Upper lobe of left lung (tissue), 4 donors: ENCODE results near the gene FNDC3B.

Experiments
- CTCF ChIP-seq, 6 experiments: fragments of 450-650 bp in 4 of 6; fragments of 200-600 bp in 2 of 6; sonication (generic) in 2 of 6; IDR thresholded peaks; one replicate each; pipeline ENCODE4 v1.5.1; 2016 to 2019; ENCODE audit warnings: antibody characterized with exemption in 6 of 6
- POLR2AphosphoS5 ChIP-seq, 2 donors: sonication (generic); formaldehyde crosslinking; IDR thresholded peaks; one replicate each; pipeline ENCODE4 v1.5.1; 2017; ENCODE audit warnings: antibody characterized with exemption in 2 of 2

GRCh38 chr3:172309741-172310427 lies 270.5 kb downstream of the FNDC3B start:
- TF ChIP-seq CTCF (IDR thresholded peaks at IDR 0.05) (no peak), POLR2AphosphoS5 (IDR thresholded peaks at IDR 0.05) (no peak)
